ENCODE measurements around the gene GTSE1. TPM values are rescaled to one million over a fixed set of nuclear protein-coding genes. Genes with fewer than 3 reads are reported as not detected.

Gene GTSE1
- polyA plus RNA-seq, 1 of the 3 experiments (the other 2 are of a cell fraction): 12.2 TPM

DNA sequence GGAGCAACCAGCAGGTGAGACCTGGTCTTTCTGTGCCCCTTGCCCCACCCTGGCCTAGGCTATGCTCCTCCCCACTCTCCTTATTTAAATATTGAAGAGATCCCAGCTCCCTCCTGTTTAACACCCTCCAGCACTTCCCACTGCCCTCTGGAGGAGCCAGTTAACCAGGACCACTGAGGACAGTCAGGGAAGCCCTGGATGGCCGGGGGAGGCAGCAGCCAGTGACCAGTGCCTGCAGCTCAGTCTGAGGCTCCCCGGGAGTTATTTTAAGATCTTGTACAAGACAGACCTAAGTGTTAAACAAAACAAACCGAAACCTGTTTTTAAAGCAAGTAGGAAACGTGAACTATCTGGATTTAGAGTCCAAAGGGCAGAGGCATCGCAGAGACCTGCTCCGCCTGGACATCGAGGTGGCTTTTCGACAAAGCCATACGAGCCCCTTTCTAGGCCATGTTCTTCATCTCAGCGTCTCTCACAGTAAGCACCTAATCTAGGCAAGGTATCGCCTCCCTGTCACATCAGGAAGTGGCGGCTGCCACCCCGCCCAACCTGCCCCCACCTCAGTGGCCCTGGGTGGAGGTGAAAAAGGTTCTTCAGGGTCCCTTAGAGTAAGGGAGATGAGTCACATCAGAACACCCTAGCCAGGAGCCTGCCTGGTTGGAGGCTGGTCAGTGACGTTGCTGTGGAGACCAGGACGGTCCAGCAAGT is 74.1 kb downstream of the GTSE1 start:
- WGBS (ENCODE audit: low lambda C conversion rate): 79% methylated on average over 15 of the region's 15 CpGs
- H3K4me2 ChIP-seq: no peak overlapping the region
- H3K36me3 ChIP-seq (replicated peaks in 1 of 2; ENCODE audit: control insufficient read depth in 1 of 2, insufficient read depth in 2 of 2, low read length in 1 of 2): no peaks in the 10 kb centered on the region
- H3K9me3 ChIP-seq: no peaks in the 10 kb centered on the region; the same call in 1 of the 2 replicates
- H4K20me1 ChIP-seq (ENCODE audit: insufficient read depth): no peaks in the 10 kb centered on the region
- no peaks in the 10 kb centered on the region for H3K79me2 ChIP-seq (ENCODE audit: insufficient read depth)
- no peaks in the 10 kb centered on the region for H3K9me2 ChIP-seq
- no peak overlapping the region for H2AFZ ChIP-seq (ENCODE audit: low read depth)
- H3K4me1 ChIP-seq (ENCODE audit: control insufficient read depth in 1 of 2, insufficient read depth in 2 of 2, low read depth in 1 of 2, low read length in 1 of 2): no peaks in the 10 kb centered on the region; a peak in 1 of 4 replicates
- ChIA-PET CTCF (interaction anchor here (1.2 to 2.2 kb wide), 2 partner anchors 171 to 172 kb away, joined by 3 to 8 read pairs; no protein-coding TSS in a partner anchor), POLR2A (interaction anchor here (0.5 kb wide), 1 partner anchor 10 kb away, joined by 3 read pairs; no protein-coding TSS in a partner anchor)
- H3K9ac ChIP-seq: no peak overlapping the region
- no peaks in the 10 kb centered on the region for H3F3A ChIP-seq (replicated peaks; ENCODE audit: insufficient read depth)
- no peaks in the 10 kb centered on the region for H3K27me3 ChIP-seq (ENCODE audit: insufficient read depth)
- DNase-seq: no peak
- no peak overlapping the region for H3K4me3 ChIP-seq (ENCODE audit: low read depth in 2 of 2, low read length in 1 of 2)
- no peak overlapping the region for H3K27ac ChIP-seq (ENCODE audit: low read depth in 2 of 2, low read length in 1 of 2)
- no peak for TF ChIP-seq RCOR1 (IDR thresholded peaks at IDR 0.05; ENCODE audit: low read length)
- no peak for TF ChIP-seq RAD21 (IDR thresholded peaks at IDR 0.05; ENCODE audit: low read length)
- TF ChIP-seq, protein P1, sequence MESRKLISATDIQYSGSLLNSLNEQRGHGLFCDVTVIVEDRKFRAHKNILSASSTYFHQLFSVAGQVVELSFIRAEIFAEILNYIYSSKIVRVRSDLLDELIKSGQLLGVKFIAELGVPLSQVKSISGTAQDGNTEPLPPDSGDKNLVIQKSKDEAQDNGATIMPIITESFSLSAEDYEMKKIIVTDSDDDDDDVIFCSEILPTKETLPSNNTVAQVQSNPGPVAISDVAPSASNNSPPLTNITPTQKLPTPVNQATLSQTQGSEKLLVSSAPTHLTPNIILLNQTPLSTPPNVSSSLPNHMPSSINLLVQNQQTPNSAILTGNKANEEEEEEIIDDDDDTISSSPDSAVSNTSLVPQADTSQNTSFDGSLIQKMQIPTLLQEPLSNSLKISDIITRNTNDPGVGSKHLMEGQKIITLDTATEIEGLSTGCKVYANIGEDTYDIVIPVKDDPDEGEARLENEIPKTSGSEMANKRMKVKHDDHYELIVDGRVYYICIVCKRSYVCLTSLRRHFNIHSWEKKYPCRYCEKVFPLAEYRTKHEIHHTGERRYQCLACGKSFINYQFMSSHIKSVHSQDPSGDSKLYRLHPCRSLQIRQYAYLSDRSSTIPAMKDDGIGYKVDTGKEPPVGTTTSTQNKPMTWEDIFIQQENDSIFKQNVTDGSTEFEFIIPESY (IDR thresholded peaks at IDR 0.05; ENCODE audit: borderline replicate concordance, low read depth): no peak
- TF ChIP-seq, protein P2, sequence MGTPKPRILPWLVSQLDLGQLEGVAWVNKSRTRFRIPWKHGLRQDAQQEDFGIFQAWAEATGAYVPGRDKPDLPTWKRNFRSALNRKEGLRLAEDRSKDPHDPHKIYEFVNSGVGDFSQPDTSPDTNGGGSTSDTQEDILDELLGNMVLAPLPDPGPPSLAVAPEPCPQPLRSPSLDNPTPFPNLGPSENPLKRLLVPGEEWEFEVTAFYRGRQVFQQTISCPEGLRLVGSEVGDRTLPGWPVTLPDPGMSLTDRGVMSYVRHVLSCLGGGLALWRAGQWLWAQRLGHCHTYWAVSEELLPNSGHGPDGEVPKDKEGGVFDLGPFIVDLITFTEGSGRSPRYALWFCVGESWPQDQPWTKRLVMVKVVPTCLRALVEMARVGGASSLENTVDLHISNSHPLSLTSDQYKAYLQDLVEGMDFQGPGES (IDR thresholded peaks at IDR 0.05; ENCODE audit: low read depth, low read length): no peak
- no peak for TF ChIP-seq YY1 (IDR thresholded peaks at IDR 0.05; ENCODE audit: low read depth)
- no peak for TF ChIP-seq NRF1 (IDR thresholded peaks at IDR 0.05; ENCODE audit: low read depth, low read length)
- TF ChIP-seq GATA2 (CRISPR knock-in tag; IDR thresholded peaks at IDR 0.05): no peak
- TF ChIP-seq EZH2phosphoT487 (IDR thresholded peaks at IDR 0.05; ENCODE audit: borderline replicate concordance, low read depth): no peak
- no peak for TF ChIP-seq GABPA (IDR thresholded peaks at IDR 0.05; ENCODE audit: low read depth)
- TF ChIP-seq TCF12 (IDR thresholded peaks at IDR 0.05): no peak
- TF ChIP-seq SIN3A (IDR thresholded peaks at IDR 0.05; ENCODE audit: borderline replicate concordance, low read depth, low read length): no peak

DNA sequence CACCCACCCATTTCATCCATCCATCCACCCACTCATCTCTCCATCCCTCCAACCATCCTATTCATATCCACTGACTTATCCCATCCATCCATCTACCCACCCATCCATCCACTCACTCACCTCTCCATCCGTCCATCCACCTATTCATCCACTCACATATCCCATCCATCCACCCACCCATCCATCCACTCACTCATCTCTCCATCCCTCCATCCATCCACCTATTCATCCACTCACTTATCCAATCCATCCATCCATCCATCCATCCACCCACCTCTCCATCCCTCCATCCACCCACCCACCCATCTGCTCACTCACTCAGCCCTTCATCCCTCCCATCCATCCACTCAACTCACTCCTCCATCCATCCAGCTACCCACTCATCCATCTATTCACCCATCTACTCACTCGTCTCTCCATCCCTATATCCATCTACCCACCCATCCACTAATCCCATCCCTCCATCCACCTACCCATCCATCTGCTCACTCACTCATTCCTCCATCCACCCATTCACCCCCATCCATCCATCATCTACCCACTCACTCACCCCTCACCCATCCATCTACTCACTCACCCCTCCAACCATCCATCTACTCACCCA is 75.1 kb downstream of the GTSE1 start:
- H3K9me3 ChIP-seq: no peaks in the 10 kb centered on the region; the same call in 1 of the 2 replicates
- no peaks in the 10 kb centered on the region; a peak in 1 of 4 replicates for H3K4me1 ChIP-seq (ENCODE audit: control insufficient read depth in 1 of 2, insufficient read depth in 2 of 2, low read depth in 1 of 2, low read length in 1 of 2)
- H3K27ac ChIP-seq (ENCODE audit: low read depth in 2 of 2, low read length in 1 of 2): no peak overlapping the region
- POLR2A ChIA-PET: no interaction called here
- no peaks in the 10 kb centered on the region for H3F3A ChIP-seq (replicated peaks; ENCODE audit: insufficient read depth)
- CTCF ChIA-PET: no interaction called here
- TF ChIP-seq GABPA (IDR thresholded peaks at IDR 0.05; ENCODE audit: low read depth) (no peak), TCF12 (IDR thresholded peaks at IDR 0.05) (no peak), SMC3 (IDR thresholded peaks at IDR 0.05; ENCODE audit: low read depth, low read length) (no peak), NFIC (IDR thresholded peaks at IDR 0.05; ENCODE audit: borderline replicate concordance) (no peak), SIN3A (IDR thresholded peaks at IDR 0.05; ENCODE audit: borderline replicate concordance, low read depth, low read length) (no peak)
- TF ChIP-seq, protein P2 (IDR thresholded peaks at IDR 0.05; ENCODE audit: low read depth, low read length): no peak
- no peak overlapping the region for H3K4me3 ChIP-seq (ENCODE audit: low read depth in 2 of 2, low read length in 1 of 2)
- H3K36me3 ChIP-seq (replicated peaks in 1 of 2; ENCODE audit: control insufficient read depth in 1 of 2, insufficient read depth in 2 of 2, low read length in 1 of 2): peaks cover 0 to 5% of the 10 kb centered on the region in 2 experiments
- H3K9ac ChIP-seq: no peak overlapping the region
- WGBS (ENCODE audit: low lambda C conversion rate): 51% methylated on average over 2 of the region's 2 CpGs
- DNase-seq: no peak
- H3K4me2 ChIP-seq: no peak overlapping the region
- no peaks in the 10 kb centered on the region for H3K79me2 ChIP-seq (ENCODE audit: insufficient read depth)
- H3K27me3 ChIP-seq (ENCODE audit: insufficient read depth): no peaks in the 10 kb centered on the region
- H4K20me1 ChIP-seq (ENCODE audit: insufficient read depth): no peaks in the 10 kb centered on the region
- no peaks in the 10 kb centered on the region for H3K9me2 ChIP-seq
- H2AFZ ChIP-seq (ENCODE audit: low read depth): no peak overlapping the region
